ENCODE results near the gene PPP1R7. TPM values are rescaled to one million over a fixed set of nuclear protein-coding genes. Genes with fewer than 3 reads are reported as not detected.
A peak's percentile ranks its signal among the peaks of the same experiment; 100 is the strongest.

The PPP1R7 gene
- polyA plus RNA-seq, 1 donor: 83.6 TPM

GRCh38 chr2:241208058-241208457, 57.8 kb downstream of the PPP1R7 start:
- no peak for DNase-seq

- DNase-seq: no peak
Observed at GRCh38 chr2:241209271-241209670, 59.0 kb downstream of the PPP1R7 start.

- no peak for DNase-seq
Observed at GRCh38 chr2:241211276-241211675, 61.0 kb downstream of the PPP1R7 start.

GRCh38 chr2:241213041-241213440, 62.8 kb downstream of the PPP1R7 start:
- no peak for DNase-seq

GRCh38 chr2:241213567-241213966, 63.3 kb downstream of the PPP1R7 start:
- DNase-seq: no peak

GRCh38 chr2:241214209-241214608, 63.9 kb downstream of the PPP1R7 start:
- DNase-seq: no peak

- no peak for DNase-seq
Observed at GRCh38 chr2:241214766-241215165, 64.5 kb downstream of the PPP1R7 start.

GRCh38 chr2:241215421-241215820, 65.2 kb downstream of the PPP1R7 start:
- no peak for DNase-seq

GRCh38 chr2:241216211-241216761, 66.0 kb downstream of the PPP1R7 start:
- DNase-seq: no peak

- DNase-seq: peak; percentile 61
Observed at GRCh38 chr2:241217320-241218031, 67.2 kb downstream of the PPP1R7 start.

GRCh38 chr2:241218131-241219029, 68.1 kb downstream of the PPP1R7 start:
- DNase-seq: no peak

GRCh38 chr2:241219030-241219382, 68.7 kb downstream of the PPP1R7 start:
- DNase-seq: no peak

- no peak for DNase-seq
Observed at GRCh38 chr2:241219856-241220356, 69.6 kb downstream of the PPP1R7 start.

GRCh38 chr2:241223211-241224017, 73.1 kb downstream of the PPP1R7 start:
- no peak for DNase-seq

GRCh38 chr2:241224018-241224850, 74.0 kb downstream of the PPP1R7 start:
- no peak for DNase-seq

- DNase-seq: no peak
Observed at GRCh38 chr2:241224851-241225438, 74.7 kb downstream of the PPP1R7 start.

GRCh38 chr2:241225545-241225944, 75.3 kb downstream of the PPP1R7 start:
- DNase-seq: no peak

- DNase-seq: no peak
Observed at GRCh38 chr2:241225983-241226382, 75.7 kb downstream of the PPP1R7 start.

GRCh38 chr2:241226723-241227572, 76.7 kb downstream of the PPP1R7 start:
- DNase-seq: no peak

GRCh38 chr2:241227594-241227993, 77.3 kb downstream of the PPP1R7 start:
- no peak for DNase-seq
